ENCODE results near the gene TEX52. TPM values are rescaled to one million over a fixed set of nuclear protein-coding genes. Genes with fewer than 3 reads are reported as not detected.

Gene TEX52
- total RNA-seq, 1 experiment from 2014 or later = not detected

DNA sequence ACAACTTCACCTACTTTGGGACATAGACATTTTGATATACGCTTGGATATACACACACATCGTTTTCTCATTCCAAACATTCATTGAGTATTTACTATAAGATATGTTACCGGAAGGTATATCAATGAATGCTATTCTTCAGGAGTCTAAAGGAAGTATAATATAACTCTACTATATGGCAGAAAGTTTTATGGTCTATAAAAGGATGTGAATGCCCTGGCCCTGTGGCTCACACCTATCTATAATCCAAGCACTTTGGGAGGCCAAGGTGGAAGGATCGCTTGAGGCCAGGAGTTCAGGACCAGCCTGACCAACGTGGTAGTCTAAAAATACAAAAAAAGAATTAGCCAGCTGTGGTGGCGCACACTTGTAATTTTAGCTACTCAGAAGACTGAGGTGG is 27.6 kb downstream of the TEX52 start:
- H3K27me3 ChIP-seq (ENCODE audit: insufficient read depth, low read length) = no peaks in the 10 kb centered on the region
- H3K9ac ChIP-seq (ENCODE audit: low read length) = no peak overlapping the region
- H3K27ac ChIP-seq (ENCODE audit: low read depth, low read length) = no peak overlapping the region
- no peaks in the 10 kb centered on the region for H4K20me1 ChIP-seq (ENCODE audit: insufficient read depth)
- intact Hi-C loops (cut with micrococcal nuclease) = no loop called here
- BruUV-seq (replicated peaks) = no TSS peak
- H3K79me2 ChIP-seq (ENCODE audit: insufficient read depth, low read length) = no peaks in the 10 kb centered on the region
- no peaks in the 10 kb centered on the region for H3K4me1 ChIP-seq (ENCODE audit: control insufficient read depth in 1 of 2, insufficient read depth in 2 of 2, low read length in 2 of 2)
- ChIA-PET POLR2A (no interaction called here), RAD21 (ENCODE audit: low non-redundant PET in 1 of 2, low total read pairs in 2 of 2, uncharacterized antibody in 2 of 2, unreplicated experiment in 2 of 2) (no interaction called here), CTCF (no interaction called here)
- no peak for DNase-seq (ENCODE audit: low read depth, low spot score)
- no peak for ATAC-seq
- no peak overlapping the region for H2AFZ ChIP-seq (ENCODE audit: low read depth, low read length, poor library complexity, severe bottlenecking)
- peaks cover 10 to 15% of the 10 kb centered on the region in 2 experiments for H3K36me3 ChIP-seq (ENCODE audit: control insufficient read depth in 1 of 2, insufficient read depth in 2 of 2, low read length in 2 of 2)
- no peak overlapping the region for H3K4me3 ChIP-seq (replicated peaks in 1 of 2; ENCODE audit: low read depth in 1 of 2, low read length in 2 of 2)
- H3K9me3 ChIP-seq (ENCODE audit: control insufficient read depth in 1 of 2, insufficient read depth in 1 of 2, low read depth in 1 of 2, low read length in 2 of 2) = no peaks in the 10 kb centered on the region
- no peaks in the 10 kb centered on the region for H3K9me2 ChIP-seq (ENCODE audit: insufficient read depth)
- TF ChIP-seq MAX (IDR thresholded peaks at IDR 0.05) (no peak), FOSL1 (IDR thresholded peaks at IDR 0.05; ENCODE audit: low read depth) (no peak), POLR2A (IDR thresholded peaks at IDR 0.05; ENCODE audit: borderline replicate concordance, extremely low read depth, insufficient read depth, insufficient read length) (no peak), YY1 (IDR thresholded peaks at IDR 0.05; ENCODE audit: extremely low read depth, insufficient replicate concordance, low read depth, low read length) (no peak)
- H3K4me2 ChIP-seq (ENCODE audit: low read length) = no peak overlapping the region

DNA sequence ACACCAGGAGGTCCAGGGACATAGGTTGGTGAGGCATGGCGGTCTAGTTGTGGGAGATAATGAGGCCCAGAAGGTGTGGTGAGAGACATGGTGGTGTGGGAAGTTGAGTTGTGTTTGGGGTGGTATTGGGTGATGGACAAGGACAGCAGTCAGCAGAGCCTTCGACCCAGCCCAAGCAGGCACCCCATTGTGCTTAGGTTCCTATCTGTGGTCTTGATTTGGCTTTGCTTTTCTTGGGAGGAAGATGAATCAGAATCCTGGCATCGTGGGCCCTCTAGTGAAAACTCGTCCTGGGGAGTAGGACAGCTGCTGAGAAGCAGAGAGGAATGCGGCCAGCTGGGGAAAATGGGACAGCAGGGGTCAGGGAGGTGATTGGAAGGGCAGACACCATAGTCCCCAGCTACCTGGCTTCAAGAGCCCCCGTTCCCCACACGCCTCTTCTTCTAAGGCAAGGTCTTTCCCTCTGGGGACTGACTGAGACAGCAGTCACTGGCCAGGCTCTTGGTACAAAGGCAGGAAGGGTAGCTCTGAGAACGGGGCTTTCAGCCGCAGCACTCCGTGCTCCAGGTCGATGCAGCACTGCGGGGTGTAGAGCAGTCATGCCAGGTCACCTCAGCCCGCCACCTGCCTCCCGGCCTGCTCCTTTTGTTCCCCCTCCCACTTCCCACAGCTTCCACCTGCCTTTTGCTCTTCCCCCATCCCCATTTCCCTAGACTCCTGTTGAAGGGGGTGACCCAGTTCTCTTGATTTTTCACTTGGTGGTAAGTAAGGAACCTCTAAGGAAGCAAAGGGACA is 29.9 kb downstream of the TEX52 start:
- Histone ChIP-seq H3K4me1 (ENCODE audit: control insufficient read depth in 1 of 2, insufficient read depth in 2 of 2, low read length in 2 of 2) (no peaks in the 10 kb centered on the region), H2AFZ (ENCODE audit: low read depth, low read length, poor library complexity, severe bottlenecking) (no peak overlapping the region), H3K4me3 (replicated peaks in 1 of 2; ENCODE audit: low read depth in 1 of 2, low read length in 2 of 2) (no peak overlapping the region), H3K27ac (ENCODE audit: low read depth, low read length) (no peak overlapping the region), H3K9me3 (ENCODE audit: control insufficient read depth in 1 of 2, insufficient read depth in 1 of 2, low read depth in 1 of 2, low read length in 2 of 2) (no peaks in the 10 kb centered on the region), H3K9ac (ENCODE audit: low read length) (no peak overlapping the region), H3K79me2 (ENCODE audit: insufficient read depth, low read length) (no peaks in the 10 kb centered on the region), H3K4me2 (ENCODE audit: low read length) (no peak overlapping the region), H4K20me1 (ENCODE audit: insufficient read depth) (no peaks in the 10 kb centered on the region), H3K27me3 (ENCODE audit: insufficient read depth, low read length) (no peaks in the 10 kb centered on the region), H3K36me3 (ENCODE audit: control insufficient read depth in 1 of 2, insufficient read depth in 2 of 2, low read length in 2 of 2) (peaks cover 16 to 35% of the 10 kb centered on the region in 2 experiments), H3K9me2 (ENCODE audit: insufficient read depth) (no peaks in the 10 kb centered on the region)
- intact Hi-C loops (cut with micrococcal nuclease) = no loop called here
- TSS peak; percentile 8 for BruUV-seq (replicated peaks)
- RAD21 ChIA-PET (ENCODE audit: low non-redundant PET in 1 of 2, low total read pairs in 2 of 2, uncharacterized antibody in 2 of 2, unreplicated experiment in 2 of 2) = no interaction called here
- POLR2A ChIA-PET = no interaction called here
- ATAC-seq (no peak), DNase-seq (ENCODE audit: low read depth, low spot score) (no peak)
- CTCF ChIA-PET = no interaction called here
- TF ChIP-seq, protein P1, sequence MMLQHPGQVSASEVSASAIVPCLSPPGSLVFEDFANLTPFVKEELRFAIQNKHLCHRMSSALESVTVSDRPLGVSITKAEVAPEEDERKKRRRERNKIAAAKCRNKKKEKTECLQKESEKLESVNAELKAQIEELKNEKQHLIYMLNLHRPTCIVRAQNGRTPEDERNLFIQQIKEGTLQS (IDR thresholded peaks at IDR 0.05) = no peak
- TF ChIP-seq SP1 (IDR thresholded peaks at IDR 0.05; ENCODE audit: low read depth) = no peak
- TF ChIP-seq CBX3 (IDR thresholded peaks at IDR 0.05; ENCODE audit: low read depth) = no peak
- TF ChIP-seq CTCF (IDR thresholded peaks at IDR 0.05 in 2 of 3, conservative IDR thresholded peaks at IDR 0.05 in 1 of 3; ENCODE audit: borderline replicate concordance in 1 of 3, insufficient read depth in 1 of 3, low read depth in 2 of 3, low read length in 2 of 3) = no peak
- no peak for TF ChIP-seq ZFX (IDR thresholded peaks at IDR 0.05)
- TF ChIP-seq EZH2phosphoT487 (IDR thresholded peaks at IDR 0.05; ENCODE audit: borderline replicate concordance) = no peak
- TF ChIP-seq ZNF274 (IDR thresholded peaks at IDR 0.05; ENCODE audit: low read depth, low read length) = no peak
- no peak for TF ChIP-seq YY1 (IDR thresholded peaks at IDR 0.05; ENCODE audit: extremely low read depth, insufficient replicate concordance, low read depth, low read length)
- TF ChIP-seq SRF (IDR thresholded peaks at IDR 0.05; ENCODE audit: low read depth) = no peak
- TF ChIP-seq MAX (IDR thresholded peaks at IDR 0.05) = no peak
- no peak for TF ChIP-seq ZBTB33 (IDR thresholded peaks at IDR 0.05; ENCODE audit: extremely low read depth, insufficient replicate concordance, low read length)
- TF ChIP-seq TCF7L2 (IDR thresholded peaks at IDR 0.05; ENCODE audit: borderline replicate concordance, extremely low read depth, insufficient read depth, insufficient read length) = no peak
- TF ChIP-seq ELF1 (IDR thresholded peaks at IDR 0.05; ENCODE audit: borderline replicate concordance, low read depth) = no peak

Measured in HCT116 (cell line).